Hepatocyte (in vitro differentiated cells): Measurements from ENCODE around the gene PGM2L1. TPM values are rescaled to one million over a fixed set of nuclear protein-coding genes. Genes with fewer than 3 reads are reported as not detected.
A peak's percentile ranks its signal among the peaks of the same experiment; 100 is the strongest.

ENCODE experiments used
- DNase-seq: peaks from one replicate; pipeline ENCODE4 v3.0.0-alpha.2; 2016; ENCODE audit warnings: low spot score
- H2AFZ ChIP-seq: fragments of 200-600 bp; sonication (generic); 2 replicates; pipeline ENCODE4 v1.6.0; 2016; ENCODE audit warnings: antibody characterized with exemption, mild to moderate bottlenecking
- H3K27ac ChIP-seq: fragments of 200-600 bp; sonication (generic); 2 replicates; pipeline ENCODE4 v1.5.1; 2016; ENCODE audit warnings: mild to moderate bottlenecking
- H3K27me3 ChIP-seq: fragments of 200-600 bp; sonication (generic); 2 replicates; pipeline ENCODE4 v1.6.1; 2016
- H3K36me3 ChIP-seq: fragments of 200-600 bp; sonication (generic); replicated peaks from 2 replicates; pipeline ENCODE4 v1.5.1; 2016; ENCODE audit warnings: low read depth; ENCODE audit not compliant: insufficient read depth
- H3K4me1 ChIP-seq: fragments of 200-600 bp; sonication (generic); 2 replicates; pipeline ENCODE4 v1.5.1; 2016; ENCODE audit warnings: mild to moderate bottlenecking, moderate library complexity; ENCODE audit not compliant: insufficient read depth
- H3K4me2 ChIP-seq: fragments of 200-600 bp; sonication (generic); 2 replicates; pipeline ENCODE4 v1.6.0; 2016
- H3K4me3 ChIP-seq: fragments of 200-600 bp; sonication (generic); 2 replicates; pipeline ENCODE4 v1.5.1; 2016; ENCODE audit warnings: mild to moderate bottlenecking
- H3K79me2 ChIP-seq: fragments of 200-600 bp; sonication (generic); 2 replicates; pipeline ENCODE4 v1.6.0; 2017; ENCODE audit warnings: mild to moderate bottlenecking
- H3K9me2 ChIP-seq: fragments of 200-600 bp; sonication (generic); replicated peaks from 2 replicates; pipeline ENCODE4 v1.6.0; 2017; ENCODE audit warnings: mild to moderate bottlenecking; ENCODE audit not compliant: insufficient read depth
- H3K9me3 ChIP-seq: fragments of 200-600 bp; sonication (generic); 2 replicates; pipeline ENCODE4 v1.5.1; 2016; ENCODE audit warnings: low read depth, mild to moderate bottlenecking
- H4K20me1 ChIP-seq: fragments of 200-600 bp; sonication (generic); 2 replicates; pipeline ENCODE4 v1.6.0; 2016; ENCODE audit warnings: mild to moderate bottlenecking; ENCODE audit not compliant: insufficient read depth, poor library complexity, severe bottlenecking
- EZH2 ChIP-seq: fragments of 200-600 bp; sonication (generic); IDR thresholded peaks from 2 replicates; pipeline ENCODE4 v1.6.1; 2016; ENCODE audit warnings: antibody characterized with exemption, mild to moderate bottlenecking, borderline replicate concordance
- EZH2phosphoT487 ChIP-seq: fragments of 200-600 bp; sonication (generic); IDR thresholded peaks from one replicate; pipeline ENCODE4 v1.6.1; 2018; ENCODE audit warnings: antibody characterized with exemption, mild to moderate bottlenecking, low read depth, moderate library complexity; ENCODE audit not compliant: unreplicated experiment, severe bottlenecking
- WGBS: methylation state at CpG from one replicate; pipeline ENCODE4 v1.1.6; 2016; ENCODE audit warnings: low lambda C conversion rate; ENCODE audit errors: missing lambda C conversion rate; 5-methylcytosine and 5-hydroxymethylcytosine counted together
- polyA plus RNA-seq: library from polyadenylated mRNA; unstranded; fragments of >200 nt; fragmentation: Nextera tagmentation; extraction: Ambion mirVana; gene quantifications from 2 replicates; pipeline ENCODE4 v1.2.1, GENCODE V29; 2016
- total RNA-seq: library from RNA; depleted of rRNA; stranded (reverse); fragments of >200 nt; gene quantifications from 2 replicates; pipeline ENCODE4 v1.2.3, GENCODE V29; 2014
- TF ChIP-seq, protein P1 (sequence below): fragments of 200-600 bp; sonication (generic); IDR thresholded peaks from 2 replicates; pipeline ENCODE4 v1.5.1; 2016; ENCODE audit warnings: antibody characterized with exemption, mild to moderate bottlenecking; ENCODE audit not compliant: poor library complexity

The PGM2L1 gene
- total and polyA plus RNA-seq, 2 experiments from 2014 or later, result 6.7 to 10.0 TPM

DNA sequence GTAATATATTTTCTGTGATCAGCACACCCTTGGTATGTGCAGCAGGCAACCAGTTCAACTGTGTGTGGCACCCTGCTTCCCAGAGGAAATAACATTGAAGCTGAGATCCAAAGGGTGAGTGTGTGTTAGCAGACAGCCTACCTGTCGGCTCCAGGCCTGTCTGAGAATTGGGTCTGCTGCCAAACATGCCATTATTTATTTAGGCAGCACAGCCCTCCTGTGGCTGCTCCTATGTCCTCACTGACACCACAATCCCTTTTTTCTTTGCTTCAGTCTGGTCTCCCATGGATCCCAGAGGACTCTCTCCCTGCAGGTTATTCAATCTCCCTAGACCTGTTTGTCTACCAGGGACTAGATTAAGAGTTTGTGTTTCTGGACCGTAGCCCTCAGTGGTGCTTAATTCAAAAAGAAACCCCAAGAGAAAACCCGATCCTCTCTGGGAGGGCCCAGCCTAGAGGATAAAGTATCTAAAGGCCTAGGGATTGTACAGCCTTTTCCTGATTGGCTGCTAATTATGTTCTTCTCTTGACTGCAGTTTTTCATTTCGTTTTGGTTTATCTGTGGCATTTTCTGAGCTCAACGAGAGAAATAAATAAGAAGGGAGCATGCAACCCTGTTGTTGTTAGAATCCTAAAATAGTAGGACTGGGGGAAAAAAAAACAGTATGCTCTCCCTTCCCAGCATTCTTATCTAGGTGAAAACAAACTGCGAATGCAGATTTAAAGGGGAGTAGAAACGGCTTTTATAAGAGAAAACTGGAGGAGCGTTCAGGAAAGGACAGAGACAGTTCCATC, 45.0 kb upstream of the PGM2L1 start:
- no peak overlapping the region for H3K4me3 ChIP-seq
- H3K36me3 ChIP-seq, result no peaks in the 10 kb centered on the region
- DNase-seq, result peak; percentile 50
- H4K20me1 ChIP-seq, result no peaks in the 10 kb centered on the region
- H3K9me2 ChIP-seq, result no peaks in the 10 kb centered on the region
- H3K27me3 ChIP-seq, result no peaks in the 10 kb centered on the region
- TF ChIP-seq, protein P1, sequence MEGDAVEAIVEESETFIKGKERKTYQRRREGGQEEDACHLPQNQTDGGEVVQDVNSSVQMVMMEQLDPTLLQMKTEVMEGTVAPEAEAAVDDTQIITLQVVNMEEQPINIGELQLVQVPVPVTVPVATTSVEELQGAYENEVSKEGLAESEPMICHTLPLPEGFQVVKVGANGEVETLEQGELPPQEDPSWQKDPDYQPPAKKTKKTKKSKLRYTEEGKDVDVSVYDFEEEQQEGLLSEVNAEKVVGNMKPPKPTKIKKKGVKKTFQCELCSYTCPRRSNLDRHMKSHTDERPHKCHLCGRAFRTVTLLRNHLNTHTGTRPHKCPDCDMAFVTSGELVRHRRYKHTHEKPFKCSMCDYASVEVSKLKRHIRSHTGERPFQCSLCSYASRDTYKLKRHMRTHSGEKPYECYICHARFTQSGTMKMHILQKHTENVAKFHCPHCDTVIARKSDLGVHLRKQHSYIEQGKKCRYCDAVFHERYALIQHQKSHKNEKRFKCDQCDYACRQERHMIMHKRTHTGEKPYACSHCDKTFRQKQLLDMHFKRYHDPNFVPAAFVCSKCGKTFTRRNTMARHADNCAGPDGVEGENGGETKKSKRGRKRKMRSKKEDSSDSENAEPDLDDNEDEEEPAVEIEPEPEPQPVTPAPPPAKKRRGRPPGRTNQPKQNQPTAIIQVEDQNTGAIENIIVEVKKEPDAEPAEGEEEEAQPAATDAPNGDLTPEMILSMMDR, result peak; percentile 32
- TF ChIP-seq EZH2, result no peak
- no peaks in the 10 kb centered on the region for H3K9me3 ChIP-seq
- H3K27ac ChIP-seq, result peak overlapping the region; percentile 63
- peak overlapping the region; percentile 50 for H3K4me2 ChIP-seq
- no peaks in the 10 kb centered on the region for H3K79me2 ChIP-seq
- H3K4me1 ChIP-seq, result peaks cover 46% of the 10 kb centered on the region
- no peak overlapping the region for H2AFZ ChIP-seq
- WGBS, result 25% methylated on average over 8 of the region's 8 CpGs

DNA sequence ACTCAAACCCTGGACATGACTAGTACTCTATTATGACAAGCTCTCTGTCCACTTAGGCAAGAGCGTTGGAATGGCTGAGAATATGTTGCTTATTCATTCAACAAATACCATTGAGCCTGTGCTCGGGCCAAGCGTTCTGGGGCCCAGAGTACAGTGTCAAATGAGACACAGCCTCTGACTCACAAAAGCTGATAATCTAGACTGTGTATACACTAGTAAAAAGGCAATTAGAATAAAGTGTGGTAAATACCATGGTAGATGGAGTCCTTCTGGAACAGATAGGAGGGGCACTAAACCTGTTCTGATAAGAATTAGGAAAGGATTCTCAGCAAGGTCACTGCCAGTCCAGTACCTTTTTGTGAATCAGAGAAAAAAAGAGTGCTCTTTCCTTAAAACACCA, 44.4 kb upstream of the PGM2L1 start:
- Histone ChIP-seq H3K27me3 (no peaks in the 10 kb centered on the region), H3K4me1 (peaks cover 46% of the 10 kb centered on the region), H3K9me2 (no peaks in the 10 kb centered on the region), H3K27ac (peak overlapping the region; percentile 78), H3K79me2 (no peaks in the 10 kb centered on the region), H3K4me2 (peak overlapping the region; percentile 50), H3K4me3 (no peak overlapping the region), H4K20me1 (no peaks in the 10 kb centered on the region), H2AFZ (no peak overlapping the region), H3K36me3 (no peaks in the 10 kb centered on the region), H3K9me3 (no peaks in the 10 kb centered on the region)
- TF ChIP-seq EZH2, result no peak
- TF ChIP-seq EZH2phosphoT487, result no peak
- TF ChIP-seq, protein P1, result no peak
- DNase-seq, result peak; percentile 55
- 43% methylated on average over 3 of the region's 3 CpGs for WGBS

DNA sequence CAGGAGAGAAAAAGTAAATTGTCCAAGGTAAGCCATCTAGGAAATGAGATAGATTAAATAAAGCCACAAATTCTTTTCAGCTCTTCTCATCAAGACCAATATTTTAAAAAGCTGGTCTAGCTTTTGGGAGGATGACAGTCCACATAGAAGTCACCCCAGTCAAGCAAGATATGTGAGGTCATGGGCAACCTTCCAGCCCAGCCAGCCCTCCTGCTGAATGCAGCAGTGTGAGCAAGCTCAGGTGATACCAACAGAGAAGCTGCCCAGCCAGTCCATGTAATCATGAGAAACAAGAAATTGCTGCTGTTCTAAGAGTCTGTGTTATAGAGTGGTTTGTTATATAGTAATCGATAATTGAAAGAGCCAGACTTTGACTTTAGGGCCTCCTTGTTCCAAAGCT, 40.4 kb upstream of the PGM2L1 start:
- Histone ChIP-seq H3K27ac (no peak overlapping the region), H3K4me2 (no peak overlapping the region), H3K9me3 (no peaks in the 10 kb centered on the region), H2AFZ (no peak overlapping the region), H3K4me1 (peaks cover 16% of the 10 kb centered on the region), H4K20me1 (no peaks in the 10 kb centered on the region), H3K27me3 (no peaks in the 10 kb centered on the region), H3K9me2 (no peaks in the 10 kb centered on the region), H3K36me3 (no peaks in the 10 kb centered on the region), H3K79me2 (no peaks in the 10 kb centered on the region), H3K4me3 (no peak overlapping the region)
- TF ChIP-seq, protein P1, result no peak
- no peak for TF ChIP-seq EZH2phosphoT487
- no peak for TF ChIP-seq EZH2
- DNase-seq, result no peak
- 100% methylated on average over 1 of the region's 1 CpG for WGBS
